Astrocyte (in vitro differentiated cells and primary cell): ENCODE measurements around the gene MALT1.

Experiments
- EZH2 ChIP-seq: IDR thresholded peaks from 2 replicates; pipeline ENCODE4 v1.6.1; 2012; ENCODE audit warnings: mild to moderate bottlenecking, low read length, inconsistent platforms; ENCODE audit not compliant: insufficient read depth
- TF ChIP-seq, protein P1 (sequence below): IDR thresholded peaks from 2 replicates; pipeline ENCODE4 v1.5.1; 2011; ENCODE audit warnings: low read depth, mild to moderate bottlenecking, inconsistent platforms, low read length, moderate library complexity; ENCODE audit not compliant: insufficient read depth

DNA sequence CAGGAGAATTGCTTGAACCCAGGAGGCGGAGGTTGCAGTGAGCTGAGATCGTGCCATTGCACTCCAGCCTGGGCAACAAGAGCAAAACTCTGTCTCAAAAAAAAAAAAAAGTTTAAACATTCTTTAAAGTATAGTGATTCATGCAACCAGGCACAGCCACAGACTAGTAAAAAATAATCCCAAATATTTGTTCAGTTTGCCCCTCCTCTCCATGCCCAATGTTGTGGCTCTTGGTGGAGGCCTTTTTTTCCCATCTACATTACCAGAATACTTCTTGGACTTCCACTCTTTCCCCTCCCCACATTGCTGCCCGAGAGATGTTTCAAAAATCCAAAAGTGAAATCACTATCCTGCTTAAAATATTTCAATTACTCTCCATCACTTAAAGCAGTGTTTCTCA, 5.1 kb upstream of the MALT1 start:
- TF ChIP-seq, protein P1, sequence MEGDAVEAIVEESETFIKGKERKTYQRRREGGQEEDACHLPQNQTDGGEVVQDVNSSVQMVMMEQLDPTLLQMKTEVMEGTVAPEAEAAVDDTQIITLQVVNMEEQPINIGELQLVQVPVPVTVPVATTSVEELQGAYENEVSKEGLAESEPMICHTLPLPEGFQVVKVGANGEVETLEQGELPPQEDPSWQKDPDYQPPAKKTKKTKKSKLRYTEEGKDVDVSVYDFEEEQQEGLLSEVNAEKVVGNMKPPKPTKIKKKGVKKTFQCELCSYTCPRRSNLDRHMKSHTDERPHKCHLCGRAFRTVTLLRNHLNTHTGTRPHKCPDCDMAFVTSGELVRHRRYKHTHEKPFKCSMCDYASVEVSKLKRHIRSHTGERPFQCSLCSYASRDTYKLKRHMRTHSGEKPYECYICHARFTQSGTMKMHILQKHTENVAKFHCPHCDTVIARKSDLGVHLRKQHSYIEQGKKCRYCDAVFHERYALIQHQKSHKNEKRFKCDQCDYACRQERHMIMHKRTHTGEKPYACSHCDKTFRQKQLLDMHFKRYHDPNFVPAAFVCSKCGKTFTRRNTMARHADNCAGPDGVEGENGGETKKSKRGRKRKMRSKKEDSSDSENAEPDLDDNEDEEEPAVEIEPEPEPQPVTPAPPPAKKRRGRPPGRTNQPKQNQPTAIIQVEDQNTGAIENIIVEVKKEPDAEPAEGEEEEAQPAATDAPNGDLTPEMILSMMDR = no peak
- no peak for TF ChIP-seq EZH2
